ENCODE measurements around the gene RASGRF2. TPM values are rescaled to one million over a fixed set of nuclear protein-coding genes. Genes with fewer than 3 reads are reported as not detected.

RASGRF2 gene
- total and polyA plus RNA-seq, 2 of the 13 experiments (the other 11 are each of a cell fraction or from before 2014, with no cell fraction given), result 23.6 to 29.0 TPM

- in situ Hi-C loops (cut with HindIII; ENCODE audit: extremely low pct_ligation_motif_present, low pct_unique_long_range_greater_than_20kb) (no loop called here), intact Hi-C loops (cut with micrococcal nuclease; ENCODE audit: unreplicated experiment) (no loop called here)
- CTCF ChIA-PET (ENCODE audit: low intra/inter-chr PET ratio, low total read pairs), result no interaction called here
- FAIRE-seq, result no peak
- Histone ChIP-seq H3K4me2 (ENCODE audit: low read depth, low read length) (no peak overlapping the region), H2AFZ (ENCODE audit: low read length) (no peak overlapping the region), H3K27ac (ENCODE audit: extremely low read length, insufficient read depth, low read length) (no peak overlapping the region), H3K9ac (ENCODE audit: insufficient read depth, low read depth, low read length) (no peak overlapping the region), H3K4me1 (ENCODE audit: insufficient read depth, low read length) (no peaks in the 10 kb centered on the region), H3K27me3 (ENCODE audit: control insufficient read depth in 1 of 2, insufficient read depth in 2 of 2, low read length in 2 of 2) (no peaks in the 10 kb centered on the region), H4K20me1 (ENCODE audit: insufficient read depth, low read length) (no peaks in the 10 kb centered on the region), H3K4me3 (replicated peaks in 1 of 3; ENCODE audit: insufficient read depth in 1 of 3, low read depth in 2 of 3, low read length in 3 of 3) (no peak overlapping the region), H3K9me3 (ENCODE audit: low read length) (no peaks in the 10 kb centered on the region), H3K79me2 (ENCODE audit: insufficient read depth, low read length) (no peaks in the 10 kb centered on the region), H3K36me3 (replicated peaks in 1 of 2; ENCODE audit: control insufficient read depth in 1 of 2, insufficient read depth in 2 of 2, low read length in 2 of 2) (peaks cover 20 to 47% of the 10 kb centered on the region in 2 experiments)
- no peak for TF ChIP-seq NBN (conservative IDR thresholded peaks at IDR 0.05)
- TF ChIP-seq ONECUT2 (CRISPR knock-in tag; IDR thresholded peaks at IDR 0.05), result no peak
- no peak for TF ChIP-seq PAF1 (CRISPR knock-in tag; IDR thresholded peaks at IDR 0.05)
- TF ChIP-seq, protein P1, sequence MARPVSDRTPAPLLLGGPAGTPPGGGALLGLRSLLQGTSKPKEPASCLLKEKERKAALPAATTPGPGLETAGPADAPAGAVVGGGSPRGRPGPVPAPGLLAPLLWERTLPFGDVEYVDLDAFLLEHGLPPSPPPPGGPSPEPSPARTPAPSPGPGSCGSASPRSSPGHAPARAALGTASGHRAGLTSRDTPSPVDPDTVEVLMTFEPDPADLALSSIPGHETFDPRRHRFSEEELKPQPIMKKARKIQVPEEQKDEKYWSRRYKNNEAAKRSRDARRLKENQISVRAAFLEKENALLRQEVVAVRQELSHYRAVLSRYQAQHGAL (CRISPR knock-in tag; IDR thresholded peaks at IDR 0.05; ENCODE audit: not compliant biosample characterization), result no peak
- no peak for TF ChIP-seq TCF7 (IDR thresholded peaks at IDR 0.05; ENCODE audit: low read depth)
- no peak for TF ChIP-seq ZNF766 (CRISPR knock-in tag; IDR thresholded peaks at IDR 0.05; ENCODE audit: borderline replicate concordance)
- TF ChIP-seq JDP2 (CRISPR knock-in tag; IDR thresholded peaks at IDR 0.05; ENCODE audit: borderline replicate concordance), result no peak
- no peak for TF ChIP-seq NKX3-1 (CRISPR knock-in tag; IDR thresholded peaks at IDR 0.05)
- TF ChIP-seq HDAC2 (CRISPR knock-in tag; IDR thresholded peaks at IDR 0.05), result no peak
- TF ChIP-seq FOXP1 (IDR thresholded peaks at IDR 0.05), result no peak
- TF ChIP-seq FOXP1 (CRISPR knock-in tag; IDR thresholded peaks at IDR 0.05), result no peak
- no peak for TF ChIP-seq ZNF678 (CRISPR knock-in tag; IDR thresholded peaks at IDR 0.05)
- TF ChIP-seq ZFAT (CRISPR knock-in tag; conservative IDR thresholded peaks at IDR 0.05), result no peak
- no peak for TF ChIP-seq NFRKB (IDR thresholded peaks at IDR 0.05)
- TF ChIP-seq ZNF253 (CRISPR knock-in tag; IDR thresholded peaks at IDR 0.05; ENCODE audit: borderline replicate concordance), result no peak
- no peak for TF ChIP-seq CEBPG (CRISPR knock-in tag; IDR thresholded peaks at IDR 0.05)
- TF ChIP-seq ZNF724P (CRISPR knock-in tag; IDR thresholded peaks at IDR 0.05; ENCODE audit: borderline replicate concordance), result no peak
- ATAC-seq, result no peak
- no peak for DNase-seq (ENCODE audit: low spot score)
- BruUV-seq (replicated peaks), result no TSS peak
- POLR2A ChIA-PET, result no interaction called here
- 97% methylated on average over 11 of the region's 11 CpGs for WGBS (ENCODE audit: low lambda C conversion rate)
Observed at GRCh38 chr5:81209869-81210493, 249.8 kb downstream of the RASGRF2 start.

Data from HepG2 (cell line).